Dendritic cell treated with granulocyte-macrophage colony-stimulating factor and Interleukin-4, amounts not matched to agents 40 ng/mL and 50 ng/mL, for 4 days (primary cell): ENCODE data around the gene GPR68.
A peak's percentile ranks its signal among the peaks of the same experiment; 100 is the strongest.

Experiments
- H3K27ac Mint-ChIP-seq: one replicate; pipeline ENCODE4 v1.8.0; 2022; ENCODE audit warnings: mild to moderate bottlenecking, mixed read lengths
- H3K27me3 Mint-ChIP-seq: one replicate; pipeline ENCODE4 v1.8.0; 2022; ENCODE audit warnings: mild to moderate bottlenecking, mixed read lengths
- H3K36me3 Mint-ChIP-seq: one replicate; pipeline ENCODE4 v1.8.0; 2022; ENCODE audit warnings: low read depth, mixed read lengths
- H3K4me1 Mint-ChIP-seq: one replicate; pipeline ENCODE4 v1.8.0; 2022; ENCODE audit warnings: low read depth, mixed read lengths
- H3K4me3 Mint-ChIP-seq: one replicate; pipeline ENCODE4 v1.8.0; 2022; ENCODE audit warnings: mild to moderate bottlenecking, moderate library complexity, mixed read lengths
- H3K9me3 Mint-ChIP-seq: one replicate; pipeline ENCODE4 v1.8.0; 2022; ENCODE audit warnings: mixed read lengths
- intact Hi-C: fragments of 100-400 bp; cut with micrococcal nuclease; formaldehyde crosslinking; loops from one replicate; pipeline ENCODE4 v1.15.0; 2022

GPR68 gene

GRCh38 chr14:91223028-91223783 lies 21.3 kb downstream of the GPR68 start:
- H3K9me3 Mint-ChIP-seq, result no peaks in the 10 kb centered on the region
- no peak overlapping the region for H3K27ac Mint-ChIP-seq
- no peak overlapping the region for H3K4me3 Mint-ChIP-seq
- peaks cover 98% of the 10 kb centered on the region for H3K36me3 Mint-ChIP-seq
- intact Hi-C loops, result no loop called here
- H3K27me3 Mint-ChIP-seq, result no peaks in the 10 kb centered on the region
- peaks cover 79% of the 10 kb centered on the region for H3K4me1 Mint-ChIP-seq

GRCh38 chr14:91221270-91221669 lies 23.2 kb downstream of the GPR68 start:
- H3K27ac Mint-ChIP-seq, result no peak overlapping the region
- no peaks in the 10 kb centered on the region for H3K27me3 Mint-ChIP-seq
- no peaks in the 10 kb centered on the region for H3K9me3 Mint-ChIP-seq
- peaks cover 98% of the 10 kb centered on the region for H3K36me3 Mint-ChIP-seq
- no peak overlapping the region for H3K4me3 Mint-ChIP-seq
- intact Hi-C loops, result no loop called here
- H3K4me1 Mint-ChIP-seq, result peaks cover 60% of the 10 kb centered on the region

GRCh38 chr14:91220581-91221000 lies 23.9 kb downstream of the GPR68 start:
- H3K27me3 Mint-ChIP-seq, result no peaks in the 10 kb centered on the region

GRCh38 chr14:91219517-91220389 lies 24.8 kb downstream of the GPR68 start:
- peaks cover 48% of the 10 kb centered on the region for H3K4me1 Mint-ChIP-seq
- H3K27ac Mint-ChIP-seq, result no peak overlapping the region
- no peak overlapping the region for H3K4me3 Mint-ChIP-seq
- intact Hi-C loops, result no loop called here
- no peaks in the 10 kb centered on the region for H3K9me3 Mint-ChIP-seq
- no peaks in the 10 kb centered on the region for H3K27me3 Mint-ChIP-seq
- H3K36me3 Mint-ChIP-seq, result peaks cover 98% of the 10 kb centered on the region

More at GRCh38 chr14:91220581-91221000, 23.9 kb downstream of the GPR68 start:
- Mint-ChIP-seq H3K27ac (no peak overlapping the region), H3K9me3 (no peaks in the 10 kb centered on the region), H3K4me3 (no peak overlapping the region), H3K4me1 (peaks cover 53% of the 10 kb centered on the region), H3K36me3 (peaks cover 98% of the 10 kb centered on the region)
- intact Hi-C loops, result no loop called here

- intact Hi-C loops, result no loop called here
- Mint-ChIP-seq H3K4me1 (peaks cover 42% of the 10 kb centered on the region), H3K36me3 (peaks cover 98% of the 10 kb centered on the region), H3K9me3 (no peaks in the 10 kb centered on the region), H3K27me3 (no peaks in the 10 kb centered on the region), H3K27ac (peak overlapping the region; percentile 39), H3K4me3 (no peak overlapping the region)
Observed at GRCh38 chr14:91218014-91218413, 26.5 kb downstream of the GPR68 start.

- H3K4me3 Mint-ChIP-seq, result no peak overlapping the region
- no peaks in the 10 kb centered on the region for H3K27me3 Mint-ChIP-seq
- H3K4me1 Mint-ChIP-seq, result peaks cover 29% of the 10 kb centered on the region
- H3K36me3 Mint-ChIP-seq, result peaks cover 99% of the 10 kb centered on the region
- intact Hi-C loops, result no loop called here
- H3K9me3 Mint-ChIP-seq, result no peaks in the 10 kb centered on the region
- H3K27ac Mint-ChIP-seq, result no peak overlapping the region
Observed at GRCh38 chr14:91216731-91217226, 27.7 kb downstream of the GPR68 start.

GRCh38 chr14:91215381-91215780 lies 29.1 kb downstream of the GPR68 start:
- no peaks in the 10 kb centered on the region for H3K27me3 Mint-ChIP-seq
- H3K4me3 Mint-ChIP-seq, result no peak overlapping the region
- H3K36me3 Mint-ChIP-seq, result peaks cover 99% of the 10 kb centered on the region
- intact Hi-C loops, result no loop called here
- peaks cover 15% of the 10 kb centered on the region for H3K4me1 Mint-ChIP-seq
- H3K27ac Mint-ChIP-seq, result no peak overlapping the region
- no peaks in the 10 kb centered on the region for H3K9me3 Mint-ChIP-seq

- H3K27ac Mint-ChIP-seq, result no peak overlapping the region
- intact Hi-C loops, result no loop called here
- H3K27me3 Mint-ChIP-seq, result no peaks in the 10 kb centered on the region
- no peaks in the 10 kb centered on the region for H3K9me3 Mint-ChIP-seq
- H3K4me1 Mint-ChIP-seq, result peaks cover 10% of the 10 kb centered on the region
- peaks cover 99% of the 10 kb centered on the region for H3K36me3 Mint-ChIP-seq
- no peak overlapping the region for H3K4me3 Mint-ChIP-seq
Observed at GRCh38 chr14:91214306-91214705, 30.2 kb downstream of the GPR68 start.

GRCh38 chr14:91211017-91211416 lies 33.5 kb downstream of the GPR68 start:
- H3K9me3 Mint-ChIP-seq, result no peaks in the 10 kb centered on the region
- intact Hi-C loops, result no loop called here
- peaks cover 99% of the 10 kb centered on the region for H3K36me3 Mint-ChIP-seq
- peaks cover 14% of the 10 kb centered on the region for H3K4me1 Mint-ChIP-seq
- no peak overlapping the region for H3K27ac Mint-ChIP-seq
- H3K27me3 Mint-ChIP-seq, result no peaks in the 10 kb centered on the region
- no peak overlapping the region for H3K4me3 Mint-ChIP-seq

GRCh38 chr14:91207008-91207407 lies 37.5 kb downstream of the GPR68 start:
- Mint-ChIP-seq H3K9me3 (no peaks in the 10 kb centered on the region), H3K27ac (no peak overlapping the region), H3K4me1 (peaks cover 50% of the 10 kb centered on the region), H3K36me3 (peaks cover 98% of the 10 kb centered on the region), H3K4me3 (no peak overlapping the region), H3K27me3 (no peaks in the 10 kb centered on the region)
- intact Hi-C loops, result no loop called here

GRCh38 chr14:91205459-91205858 lies 39.0 kb downstream of the GPR68 start:
- peak overlapping the region; percentile 37 for H3K27ac Mint-ChIP-seq
- H3K36me3 Mint-ChIP-seq, result peaks cover 92% of the 10 kb centered on the region
- intact Hi-C loops, result no loop called here
- H3K9me3 Mint-ChIP-seq, result peaks cover 7% of the 10 kb centered on the region
- no peaks in the 10 kb centered on the region for H3K27me3 Mint-ChIP-seq
- no peak overlapping the region for H3K4me3 Mint-ChIP-seq
- peaks cover 58% of the 10 kb centered on the region for H3K4me1 Mint-ChIP-seq

GRCh38 chr14:91204657-91205056 lies 39.8 kb downstream of the GPR68 start:
- intact Hi-C loops, result no loop called here
- peaks cover 92% of the 10 kb centered on the region for H3K36me3 Mint-ChIP-seq
- H3K27ac Mint-ChIP-seq, result peak overlapping the region; percentile 37
- peaks cover 9% of the 10 kb centered on the region for H3K9me3 Mint-ChIP-seq
- peaks cover 58% of the 10 kb centered on the region for H3K4me1 Mint-ChIP-seq
- H3K27me3 Mint-ChIP-seq, result no peaks in the 10 kb centered on the region
- no peak overlapping the region for H3K4me3 Mint-ChIP-seq

GRCh38 chr14:91202234-91202974 lies 42.1 kb downstream of the GPR68 start:
- Mint-ChIP-seq H3K36me3 (peaks cover 92% of the 10 kb centered on the region), H3K9me3 (peaks cover 9% of the 10 kb centered on the region), H3K4me1 (peaks cover 68% of the 10 kb centered on the region), H3K4me3 (no peak overlapping the region), H3K27ac (peak overlapping the region; percentile 67), H3K27me3 (no peaks in the 10 kb centered on the region)
- intact Hi-C loops, result no loop called here
